HepG2 (cell line): ENCODE results near the gene TRAPPC5. TPM values are rescaled to one million over a fixed set of nuclear protein-coding genes. Genes with fewer than 3 reads are reported as not detected.

ENCODE experiments used
- AHR ChIP-seq: IDR thresholded peaks from 2 replicates; pipeline ENCODE4 v1.6.1; 2018; ENCODE audit warnings: missing genetic modification reagents, missing compliant biosample characterization
- CBX2 ChIP-seq, 2 experiments: fragments of 200-600 bp in 1 of 2; sonication (generic); formaldehyde crosslinking in 1 of 2; IDR thresholded peaks; 2 replicates each; pipeline versions ENCODE4 v1.7.0 to v1.8.1; 2018 to 2022; ENCODE audit warnings: low read depth in 2 of 2, low read length in 1 of 2, mild to moderate bottlenecking in 1 of 2, missing genetic modification reagents in 1 of 2
- CHCHD3 ChIP-seq: sonication (generic); formaldehyde crosslinking; IDR thresholded peaks from 2 replicates; pipeline ENCODE4 v1.8.0; 2022; ENCODE audit warnings: mild to moderate bottlenecking, missing genetic modification reagents, moderate library complexity
- DBP ChIP-seq: sonication (generic); formaldehyde crosslinking; IDR thresholded peaks from 2 replicates; pipeline ENCODE4 v1.4.0; 2020; ENCODE audit warnings: missing genetic modification reagents; ENCODE audit errors: not compliant biosample characterization
- E2F5 ChIP-seq: sonication (generic); formaldehyde crosslinking; conservative IDR thresholded peaks from 2 replicates; pipeline ENCODE4 v1.4.0; 2020; ENCODE audit warnings: missing genetic modification reagents
- JARID2 ChIP-seq: sonication (generic); formaldehyde crosslinking; IDR thresholded peaks from 2 replicates; pipeline ENCODE4 v1.8.1; 2023; ENCODE audit warnings: missing genetic modification reagents, inconsistent platforms; ENCODE audit not compliant: insufficient replicate concordance
- NFIB ChIP-seq: sonication (generic); formaldehyde crosslinking; IDR thresholded peaks from 2 replicates; pipeline ENCODE4 v1.9.0; 2021; ENCODE audit warnings: missing genetic modification reagents, mild to moderate bottlenecking, borderline replicate concordance
- NR2C2 ChIP-seq: sonication (generic); formaldehyde crosslinking; IDR thresholded peaks from 2 replicates; pipeline ENCODE4 v1.4.0; 2020; ENCODE audit warnings: missing genetic modification reagents, mild to moderate bottlenecking, moderate library complexity, borderline replicate concordance
- SP5 ChIP-seq: IDR thresholded peaks from 2 replicates; pipeline ENCODE4 v1.6.1; 2016; ENCODE audit warnings: low read depth, borderline replicate concordance
- TCF12 ChIP-seq, 2 experiments: fragments of 450-650 bp in 1 of 2; sonication (generic) in 1 of 2; formaldehyde crosslinking in 1 of 2; IDR thresholded peaks; 2 replicates each; pipeline versions ENCODE4 v1.6.1 to v1.8.0; 2017 to 2022; ENCODE audit warnings: antibody characterized with exemption in 1 of 2, mild to moderate bottlenecking in 1 of 2, missing genetic modification reagents in 1 of 2, moderate library complexity in 1 of 2
- TEAD2 ChIP-seq: sonication (generic); formaldehyde crosslinking; IDR thresholded peaks from 2 replicates; pipeline ENCODE4 v1.9.0; 2021; ENCODE audit warnings: missing genetic modification reagents
- WIZ ChIP-seq: sonication (generic); formaldehyde crosslinking; IDR thresholded peaks from 2 replicates; pipeline ENCODE4 v1.5.1; 2020; ENCODE audit warnings: mild to moderate bottlenecking, missing genetic modification reagents
- ZKSCAN8 ChIP-seq: IDR thresholded peaks from 2 replicates; pipeline ENCODE4 v1.6.1; 2016; ENCODE audit warnings: borderline replicate concordance, missing genetic modification reagents, missing compliant biosample characterization
- ZNF275 ChIP-seq: sonication (generic); formaldehyde crosslinking; IDR thresholded peaks from 2 replicates; pipeline ENCODE4 v1.8.0; 2022; ENCODE audit warnings: missing genetic modification reagents, mild to moderate bottlenecking, inconsistent platforms, borderline replicate concordance
- ZNF280D ChIP-seq: sonication (generic); formaldehyde crosslinking; IDR thresholded peaks from 2 replicates; pipeline ENCODE4 v1.5.1; 2020; ENCODE audit warnings: mild to moderate bottlenecking, missing genetic modification reagents
- ZNF326 ChIP-seq: sonication (generic); formaldehyde crosslinking; IDR thresholded peaks from 2 replicates; pipeline ENCODE4 v1.4.0; 2020; ENCODE audit warnings: missing genetic modification reagents, borderline replicate concordance
- ZNF446 ChIP-seq: sonication (generic); formaldehyde crosslinking; IDR thresholded peaks from 2 replicates; pipeline ENCODE4 v1.5.0; 2020; ENCODE audit warnings: mild to moderate bottlenecking, missing genetic modification reagents
- ZNF770 ChIP-seq: sonication (generic); formaldehyde crosslinking; IDR thresholded peaks from 2 replicates; pipeline ENCODE4 v1.5.0; 2020; ENCODE audit warnings: mild to moderate bottlenecking, missing genetic modification reagents
- ZNF879 ChIP-seq: sonication (generic); formaldehyde crosslinking; IDR thresholded peaks from 2 replicates; pipeline ENCODE4 v1.8.1; 2023; ENCODE audit warnings: missing genetic modification reagents
- ZZZ3 ChIP-seq: sonication (generic); formaldehyde crosslinking; IDR thresholded peaks from 2 replicates; pipeline ENCODE4 v1.4.0; 2020; ENCODE audit warnings: missing genetic modification reagents, mild to moderate bottlenecking, borderline replicate concordance
- polyA plus RNA-seq, 8 experiments: library from polyadenylated mRNA; depleted of rRNA in 3 of 8; stranded (reverse) in 7 of 8; unstranded in 1 of 8; fragments of >200 nt; fragmentation: Illumina TruSeq in 4 of 8; extraction: Trizol in 4 of 8; gene quantifications; 2 replicates each; pipeline versions ENCODE4 v1.2.1 to v1.2.3, GENCODE V29; 2011 to 2016; ENCODE audit warnings: low read depth in 4 of 8, missing spikeins in 1 of 8, mixed read lengths in 1 of 8; ENCODE audit not compliant: insufficient read depth in 1 of 8
- total RNA-seq, 5 experiments: library from RNA; depleted of rRNA; stranded (reverse); fragments of >200 nt; fragmentation: Illumina TruSeq; extraction: Trizol; gene quantifications; 2 replicates each; pipeline ENCODE4 v1.2.3, GENCODE V29; 2016; ENCODE audit warnings: low read depth in 1 of 5

TRAPPC5 gene
- total and polyA plus RNA-seq, 2 of the 13 experiments (the other 11 are each of a cell fraction or from before 2014, with no cell fraction given) = 38.5 to 78.7 TPM

GRCh38 chr19:7636691-7637373 lies 43.8 kb upstream of the TRAPPC5 start, which contains the start of gene STXBP2 (continued):
- 0 out of 2 replicates have a peak, but pooled peaks have one; percentile 70 for TF ChIP-seq ZNF446
- TF ChIP-seq ZNF879 (CRISPR knock-in tag) = no peak
- TF ChIP-seq DBP (CRISPR knock-in tag) = no peak
- TF ChIP-seq WIZ = peak; percentile 70; the same call in 1 of the 2 replicates
- no peak for TF ChIP-seq TEAD2 (CRISPR knock-in tag)
- TF ChIP-seq ZNF326 (CRISPR knock-in tag) = no peak
- TF ChIP-seq ZNF280D (CRISPR knock-in tag) = no peak
- TF ChIP-seq SP5 = no peak
- TF ChIP-seq ZZZ3 (CRISPR knock-in tag) = no peak
- no peak for TF ChIP-seq AHR (CRISPR knock-in tag)
- no peak for TF ChIP-seq JARID2 (CRISPR knock-in tag)
- no peak for TF ChIP-seq CBX2 (IDR thresholded peaks at IDR 0.05; ENCODE audit: low read depth, low read length)
- 0 out of 2 replicates have a peak, but pooled peaks have one; percentile 77 for TF ChIP-seq CBX2 (CRISPR knock-in tag; IDR thresholded peaks at IDR 0.05; ENCODE audit: low read depth)
- no peak for TF ChIP-seq NR2C2 (CRISPR knock-in tag)
- TF ChIP-seq E2F5 (CRISPR knock-in tag) = no peak
- TF ChIP-seq NFIB = no peak
- no peak for TF ChIP-seq TCF12 (IDR thresholded peaks at IDR 0.05)
- no peak for TF ChIP-seq TCF12 (CRISPR knock-in tag; IDR thresholded peaks at IDR 0.05)
- no peak for TF ChIP-seq ZKSCAN8 (CRISPR knock-in tag)
- TF ChIP-seq CHCHD3 = peak; percentile 94; the same call in 1 of the 2 replicates
- TF ChIP-seq ZNF275 (CRISPR knock-in tag) = 0 out of 2 replicates have a peak, but pooled peaks have one; percentile 51
- TF ChIP-seq ZNF770 (CRISPR knock-in tag) = peak; percentile 33; the same call in 1 of the 2 replicates
